ENCODE measurements around the gene UMOD.

Gene UMOD

GRCh38 chr16:20318006-20318405 is 34.5 kb downstream of the UMOD start:
- no peak for TF ChIP-seq CTCF (IDR thresholded peaks at IDR 0.05; ENCODE audit: poor library complexity, severe bottlenecking)
- Histone ChIP-seq H3K27me3 (ENCODE audit: insufficient read depth, poor library complexity, severe bottlenecking) (peaks cover 12% of the 10 kb centered on the region), H3K27ac (ENCODE audit: poor library complexity, severe bottlenecking) (no peak overlapping the region), H3K4me1 (ENCODE audit: insufficient read depth, poor library complexity, severe bottlenecking) (no peaks in the 10 kb centered on the region), H3K4me3 (ENCODE audit: severe bottlenecking) (no peak overlapping the region), H3K36me3 (ENCODE audit: low read depth) (no peaks in the 10 kb centered on the region), H3K9me3 (ENCODE audit: severe bottlenecking) (no peaks in the 10 kb centered on the region)
- DNase-seq (ENCODE audit: low spot score): no peak
- no peak for ATAC-seq (ENCODE audit: low read depth)

GRCh38 chr16:20317117-20317516 is 35.4 kb downstream of the UMOD start:
- Histone ChIP-seq H3K36me3 (ENCODE audit: low read depth) (no peaks in the 10 kb centered on the region), H3K4me3 (ENCODE audit: severe bottlenecking) (no peak overlapping the region), H3K27ac (ENCODE audit: poor library complexity, severe bottlenecking) (no peak overlapping the region), H3K4me1 (ENCODE audit: insufficient read depth, poor library complexity, severe bottlenecking) (no peaks in the 10 kb centered on the region), H3K9me3 (ENCODE audit: severe bottlenecking) (no peaks in the 10 kb centered on the region), H3K27me3 (ENCODE audit: insufficient read depth, poor library complexity, severe bottlenecking) (peaks cover 12% of the 10 kb centered on the region)
- no peak for TF ChIP-seq CTCF (IDR thresholded peaks at IDR 0.05; ENCODE audit: poor library complexity, severe bottlenecking)
- ATAC-seq (ENCODE audit: low read depth): no peak
- DNase-seq (ENCODE audit: low spot score): no peak

GRCh38 chr16:20316715-20317114 is 35.8 kb downstream of the UMOD start:
- DNase-seq (ENCODE audit: low spot score) (no peak), ATAC-seq (ENCODE audit: low read depth) (no peak)
- H3K9me3 ChIP-seq (ENCODE audit: severe bottlenecking): no peaks in the 10 kb centered on the region
- no peak overlapping the region for H3K4me3 ChIP-seq (ENCODE audit: severe bottlenecking)
- no peak overlapping the region for H3K27ac ChIP-seq (ENCODE audit: poor library complexity, severe bottlenecking)
- H3K4me1 ChIP-seq (ENCODE audit: insufficient read depth, poor library complexity, severe bottlenecking): no peaks in the 10 kb centered on the region
- H3K27me3 ChIP-seq (ENCODE audit: insufficient read depth, poor library complexity, severe bottlenecking): peaks cover 12% of the 10 kb centered on the region
- H3K36me3 ChIP-seq (ENCODE audit: low read depth): no peaks in the 10 kb centered on the region
- TF ChIP-seq CTCF (IDR thresholded peaks at IDR 0.05; ENCODE audit: poor library complexity, severe bottlenecking): no peak

GRCh38 chr16:20315764-20316163 is 36.8 kb downstream of the UMOD start:
- Histone ChIP-seq H3K4me1 (ENCODE audit: insufficient read depth, poor library complexity, severe bottlenecking) (no peaks in the 10 kb centered on the region), H3K36me3 (ENCODE audit: low read depth) (no peaks in the 10 kb centered on the region), H3K27ac (ENCODE audit: poor library complexity, severe bottlenecking) (no peak overlapping the region), H3K9me3 (ENCODE audit: severe bottlenecking) (no peaks in the 10 kb centered on the region), H3K4me3 (ENCODE audit: severe bottlenecking) (no peak overlapping the region), H3K27me3 (ENCODE audit: insufficient read depth, poor library complexity, severe bottlenecking) (peaks cover 12% of the 10 kb centered on the region)
- DNase-seq (ENCODE audit: low spot score) (no peak), ATAC-seq (ENCODE audit: low read depth) (no peak)
- no peak for TF ChIP-seq CTCF (IDR thresholded peaks at IDR 0.05; ENCODE audit: poor library complexity, severe bottlenecking)

GRCh38 chr16:20314575-20314974 is 37.9 kb downstream of the UMOD start:
- no peaks in the 10 kb centered on the region for H3K4me1 ChIP-seq (ENCODE audit: insufficient read depth, poor library complexity, severe bottlenecking)
- no peak overlapping the region for H3K27ac ChIP-seq (ENCODE audit: poor library complexity, severe bottlenecking)
- H3K9me3 ChIP-seq (ENCODE audit: severe bottlenecking): no peaks in the 10 kb centered on the region
- ATAC-seq (ENCODE audit: low read depth) (no peak), DNase-seq (ENCODE audit: low spot score) (no peak)
- no peak for TF ChIP-seq CTCF (IDR thresholded peaks at IDR 0.05; ENCODE audit: poor library complexity, severe bottlenecking)
- H3K4me3 ChIP-seq (ENCODE audit: severe bottlenecking): no peak overlapping the region
- no peaks in the 10 kb centered on the region for H3K36me3 ChIP-seq (ENCODE audit: low read depth)
- peaks cover 12% of the 10 kb centered on the region for H3K27me3 ChIP-seq (ENCODE audit: insufficient read depth, poor library complexity, severe bottlenecking)
